DMS53 treated with DMSO at 0.1 percent for 48 hours (cell line): ENCODE results near the gene ME3.
"Not testable (repeated sequence)": the region's sequence is repeated elsewhere in the genome, so short reads cannot be mapped to it uniquely, and the experiment has no call there.

ENCODE experiments used
- DNase-seq: peaks from one replicate; lab custom pipeline; 2025; ENCODE audit not compliant: unreplicated experiment; lab: John Stamatoyannopoulos, UW

ME3 gene

DNA sequence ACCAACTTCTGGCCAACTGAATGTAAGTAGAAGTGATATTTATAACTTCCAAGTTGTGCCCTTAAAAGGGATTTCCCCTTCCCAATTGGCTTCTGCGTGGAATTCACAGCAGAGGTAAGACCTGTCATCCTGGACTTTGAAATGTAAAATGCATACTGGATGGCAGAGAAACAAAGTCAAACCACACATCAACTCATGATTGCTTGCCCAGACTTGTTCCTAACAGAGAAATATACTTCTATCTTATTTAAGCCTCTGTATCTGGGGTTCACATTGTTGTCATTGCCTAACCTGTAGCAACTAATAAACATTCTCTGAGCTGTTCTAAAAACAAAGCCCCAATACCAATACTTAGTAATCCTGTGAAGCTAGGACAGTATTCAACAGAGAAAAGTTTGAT, 6.2 kb downstream of the ME3 start:
- no peak for DNase-seq

GRCh38 chr11:86664930-86665329, 7.5 kb downstream of the ME3 start:
- DNase-seq = peak; percentile 96

DNA sequence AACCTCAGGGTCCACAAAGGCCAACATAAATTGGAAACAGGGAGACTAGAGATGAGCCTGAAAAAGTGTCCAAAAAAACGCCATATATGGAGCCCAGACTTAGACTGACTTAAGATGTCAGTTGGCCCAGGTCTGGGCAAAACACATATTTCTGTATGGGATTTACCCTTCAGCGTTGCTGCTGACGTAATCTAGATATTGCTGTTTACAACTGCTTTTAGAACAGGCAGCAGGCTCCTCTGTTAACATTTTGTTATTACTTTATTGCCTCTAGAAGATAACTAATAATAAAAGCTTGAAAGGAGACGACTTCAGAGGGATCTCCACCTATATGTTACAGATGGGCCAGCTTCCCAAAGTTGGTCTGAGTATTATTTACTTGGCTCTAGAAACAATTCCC, 8.7 kb downstream of the ME3 start:
- DNase-seq = no peak

DNA sequence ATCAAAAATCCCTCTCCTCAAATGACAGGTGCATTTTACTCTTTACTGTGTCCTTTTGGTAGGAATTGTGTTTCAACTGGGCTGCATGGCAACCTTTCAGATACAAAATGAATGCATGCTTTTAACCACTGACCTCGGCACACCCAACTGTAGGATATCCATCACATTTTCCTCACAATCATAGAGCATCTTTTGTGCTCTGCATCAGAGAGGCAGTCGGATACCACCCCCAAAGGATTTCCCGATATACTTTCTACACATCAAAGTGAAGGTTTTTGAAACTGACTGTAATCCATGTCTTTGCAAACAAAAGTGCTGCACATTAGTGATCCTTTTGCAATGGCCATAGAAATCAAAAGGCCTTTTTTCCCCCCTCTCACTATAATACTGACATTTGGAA, 9.1 kb downstream of the ME3 start:
- no peak for DNase-seq

GRCh38 chr11:86660736-86661135, 11.7 kb downstream of the ME3 start:
- no peak for DNase-seq

DNA sequence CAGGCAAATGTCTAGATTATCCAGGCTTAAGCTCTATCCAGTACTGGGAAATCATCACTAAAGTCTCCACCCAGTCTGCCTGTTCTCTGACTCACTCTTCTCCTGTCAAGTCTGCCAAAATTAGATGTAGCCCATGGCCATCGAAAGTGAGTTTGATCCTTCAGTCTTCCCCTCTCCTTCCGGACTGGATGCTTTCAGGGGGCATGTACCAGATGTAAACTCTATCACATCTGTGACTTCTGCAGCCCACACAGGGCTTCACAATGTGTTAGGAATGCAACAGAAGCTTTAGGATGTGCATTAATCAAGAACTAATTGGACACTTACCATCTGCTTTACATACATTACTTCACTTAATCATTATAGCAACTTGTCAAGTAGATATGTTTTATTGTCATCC, 12.3 kb downstream of the ME3 start:
- DNase-seq = no peak

- DNase-seq = no peak
Observed at GRCh38 chr11:86658534-86658933, 13.9 kb downstream of the ME3 start.

- DNase-seq = not testable (repeated sequence)
Observed at GRCh38 chr11:86645212-86645611, 27.2 kb downstream of the ME3 start.

- no peak for DNase-seq
Observed at GRCh38 chr11:86644291-86644690, 28.1 kb downstream of the ME3 start.

- no peak for DNase-seq
Observed at GRCh38 chr11:86641537-86642261, 30.7 kb downstream of the ME3 start.

GRCh38 chr11:86639137-86639536, 33.3 kb downstream of the ME3 start:
- no peak for DNase-seq

- DNase-seq = no peak
Observed at GRCh38 chr11:86638673-86639072, 33.7 kb downstream of the ME3 start.

DNA sequence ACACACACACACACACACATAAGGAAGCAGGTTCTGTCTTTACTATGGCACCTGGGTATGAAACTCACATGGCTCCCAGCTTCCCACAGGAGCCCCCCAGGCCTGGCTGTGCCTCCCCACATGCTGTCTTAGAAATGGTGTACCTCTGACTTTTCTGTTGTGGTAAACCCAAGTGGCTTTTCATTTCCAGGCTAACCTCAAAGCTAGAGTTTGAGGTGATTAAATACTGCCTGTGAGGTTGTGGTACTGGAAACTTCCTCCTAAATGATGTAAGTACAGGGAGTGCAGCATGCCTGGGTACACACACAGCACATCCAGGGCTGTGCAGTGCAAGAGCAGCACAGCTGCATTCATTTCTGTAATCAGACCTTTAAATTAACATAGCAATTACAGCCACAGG, 34.4 kb downstream of the ME3 start:
- no peak for DNase-seq

GRCh38 chr11:86636275-86636674, 36.1 kb downstream of the ME3 start:
- no peak for DNase-seq

GRCh38 chr11:86632499-86633269, 39.7 kb downstream of the ME3 start:
- DNase-seq = peak; percentile 49

DNA sequence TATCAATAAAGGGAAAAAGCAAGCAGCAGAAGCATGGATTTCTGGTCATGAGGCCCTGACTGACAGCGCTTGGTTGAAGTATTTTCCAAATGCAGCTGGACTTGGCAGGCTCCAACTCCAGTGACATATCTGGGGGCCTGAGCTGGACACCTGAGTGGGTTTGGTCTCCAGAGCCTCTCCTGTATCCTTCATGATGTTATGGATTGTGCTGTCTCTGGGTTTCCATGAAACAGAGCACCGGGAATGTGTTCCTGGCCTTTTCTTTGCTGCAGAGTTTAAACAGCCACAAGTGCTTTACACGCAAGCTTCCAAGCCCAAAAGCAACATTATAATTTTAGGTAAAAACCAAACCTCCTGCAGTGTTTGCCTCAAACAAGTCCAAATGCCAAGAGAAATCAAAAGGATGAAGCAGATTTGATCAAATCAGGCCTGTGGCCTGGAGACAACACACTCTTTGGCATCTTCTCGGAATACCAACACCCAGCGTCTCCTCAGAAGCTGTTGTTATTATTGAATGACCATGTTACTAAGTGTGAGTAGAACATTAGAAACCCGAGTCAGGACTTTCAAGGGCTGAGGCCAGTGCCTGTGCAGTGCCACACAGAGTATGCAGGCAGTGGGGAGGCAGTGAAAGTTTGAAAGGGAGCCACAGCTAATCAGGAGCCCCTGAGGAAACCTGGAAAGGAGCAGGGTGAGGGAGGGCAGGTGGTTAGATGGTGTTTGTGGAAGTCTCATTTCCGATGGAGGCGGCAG, 42.0 kb downstream of the ME3 start:
- DNase-seq = no peak

DNA sequence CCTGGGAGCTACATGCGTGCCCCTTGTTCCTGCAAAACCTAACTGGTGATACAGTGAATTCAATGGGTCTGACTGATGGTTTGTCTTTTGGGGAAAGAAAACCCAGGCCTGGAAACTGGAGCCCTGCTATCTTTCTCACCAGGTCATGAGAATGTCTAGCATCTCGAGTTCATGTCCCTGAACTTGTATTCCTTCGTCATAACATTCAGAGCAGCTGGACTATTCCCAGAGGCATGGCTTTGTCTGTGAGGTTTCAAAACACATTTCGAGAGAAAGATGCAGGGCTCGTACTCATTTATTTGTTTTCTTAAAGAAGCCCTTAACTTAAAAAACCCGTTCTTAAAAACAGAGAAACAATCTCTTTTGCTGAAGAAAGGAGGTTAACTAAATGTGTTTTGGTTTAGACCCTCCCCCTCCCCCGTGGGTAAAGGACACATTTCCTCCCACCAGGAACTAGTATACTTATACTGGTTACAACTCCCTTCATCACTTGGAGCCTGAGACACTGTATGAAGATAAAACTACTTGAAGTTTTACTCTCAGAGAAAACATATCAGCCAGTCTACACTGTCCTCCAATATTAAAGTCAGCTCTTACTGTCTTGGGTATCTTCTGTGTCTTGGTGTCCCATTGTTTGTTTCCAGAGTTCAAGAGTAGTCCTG, 43.2 kb downstream of the ME3 start:
- DNase-seq = no peak

GRCh38 chr11:86627776-86628455, 44.5 kb downstream of the ME3 start:
- no peak for DNase-seq

DNA sequence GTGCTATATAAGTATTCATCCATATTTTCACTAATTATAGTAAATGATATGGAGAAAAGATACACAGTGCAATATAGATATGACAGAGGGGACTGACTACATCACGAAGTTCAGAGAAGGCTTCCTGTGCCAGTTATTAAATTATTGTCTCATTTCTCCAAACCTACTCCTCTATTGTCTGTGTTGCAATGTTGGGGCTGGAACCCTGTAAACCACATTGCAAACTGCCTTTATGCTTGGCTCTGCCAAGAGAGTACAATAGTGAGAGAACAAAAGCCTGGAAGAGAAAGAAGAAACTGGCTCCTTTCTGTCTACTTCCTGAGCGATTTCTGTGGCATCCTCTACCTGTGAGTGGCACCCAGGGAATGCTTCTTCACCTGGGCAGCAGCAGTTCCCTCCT, 46.4 kb downstream of the ME3 start:
- no peak for DNase-seq

DNA sequence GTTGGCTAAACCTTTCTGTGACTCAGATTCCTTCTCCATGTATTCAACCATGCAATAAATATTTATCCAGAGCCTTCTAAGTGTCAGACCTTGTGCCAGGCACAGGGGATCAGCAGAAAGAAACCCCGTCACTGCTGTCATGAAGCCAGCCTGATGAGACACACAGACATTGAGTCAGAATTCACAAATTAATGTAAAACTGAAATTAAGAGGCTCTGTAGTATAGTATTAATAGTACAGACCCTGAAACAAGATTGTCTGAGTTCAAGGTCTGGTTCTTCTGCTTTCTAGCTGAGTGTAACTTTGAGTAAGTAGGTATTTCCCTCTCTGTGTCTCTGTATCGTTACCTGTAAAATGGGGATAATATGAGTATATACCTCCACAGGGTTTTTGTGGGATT, 46.9 kb downstream of the ME3 start:
- no peak for DNase-seq

- no peak for DNase-seq
Observed at GRCh38 chr11:86624366-86624765, 48.0 kb downstream of the ME3 start.
